Hepatocyte (in vitro differentiated cells): Measurements from ENCODE around the gene NPIPB2. TPM values are rescaled to one million over a fixed set of nuclear protein-coding genes. Genes with fewer than 3 reads are reported as not detected.
A peak's percentile ranks its signal among the peaks of the same experiment; 100 is the strongest.
"Not testable (repeated sequence)": the region's sequence is repeated elsewhere in the genome, so short reads cannot be mapped to it uniquely, and the experiment has no call there.

Experiments used
- DNase-seq: peaks from one replicate; pipeline ENCODE4 v3.0.0-alpha.2; 2016; ENCODE audit warnings: low spot score
- H2AFZ ChIP-seq: fragments of 200-600 bp; sonication (generic); 2 replicates; pipeline ENCODE4 v1.6.0; 2016; ENCODE audit warnings: antibody characterized with exemption, mild to moderate bottlenecking
- H3K27ac ChIP-seq: fragments of 200-600 bp; sonication (generic); 2 replicates; pipeline ENCODE4 v1.5.1; 2016; ENCODE audit warnings: mild to moderate bottlenecking
- H3K27me3 ChIP-seq: fragments of 200-600 bp; sonication (generic); 2 replicates; pipeline ENCODE4 v1.6.1; 2016
- H3K36me3 ChIP-seq: fragments of 200-600 bp; sonication (generic); replicated peaks from 2 replicates; pipeline ENCODE4 v1.5.1; 2016; ENCODE audit warnings: low read depth; ENCODE audit not compliant: insufficient read depth
- H3K4me1 ChIP-seq: fragments of 200-600 bp; sonication (generic); 2 replicates; pipeline ENCODE4 v1.5.1; 2016; ENCODE audit warnings: mild to moderate bottlenecking, moderate library complexity; ENCODE audit not compliant: insufficient read depth
- H3K4me2 ChIP-seq: fragments of 200-600 bp; sonication (generic); 2 replicates; pipeline ENCODE4 v1.6.0; 2016
- H3K4me3 ChIP-seq: fragments of 200-600 bp; sonication (generic); 2 replicates; pipeline ENCODE4 v1.5.1; 2016; ENCODE audit warnings: mild to moderate bottlenecking
- H3K79me2 ChIP-seq: fragments of 200-600 bp; sonication (generic); 2 replicates; pipeline ENCODE4 v1.6.0; 2017; ENCODE audit warnings: mild to moderate bottlenecking
- H3K9me2 ChIP-seq: fragments of 200-600 bp; sonication (generic); replicated peaks from 2 replicates; pipeline ENCODE4 v1.6.0; 2017; ENCODE audit warnings: mild to moderate bottlenecking; ENCODE audit not compliant: insufficient read depth
- H3K9me3 ChIP-seq: fragments of 200-600 bp; sonication (generic); 2 replicates; pipeline ENCODE4 v1.5.1; 2016; ENCODE audit warnings: low read depth, mild to moderate bottlenecking
- H4K20me1 ChIP-seq: fragments of 200-600 bp; sonication (generic); 2 replicates; pipeline ENCODE4 v1.6.0; 2016; ENCODE audit warnings: mild to moderate bottlenecking; ENCODE audit not compliant: insufficient read depth, poor library complexity, severe bottlenecking
- EZH2 ChIP-seq: fragments of 200-600 bp; sonication (generic); IDR thresholded peaks from 2 replicates; pipeline ENCODE4 v1.6.1; 2016; ENCODE audit warnings: antibody characterized with exemption, mild to moderate bottlenecking, borderline replicate concordance
- EZH2phosphoT487 ChIP-seq: fragments of 200-600 bp; sonication (generic); IDR thresholded peaks from one replicate; pipeline ENCODE4 v1.6.1; 2018; ENCODE audit warnings: antibody characterized with exemption, mild to moderate bottlenecking, low read depth, moderate library complexity; ENCODE audit not compliant: unreplicated experiment, severe bottlenecking
- WGBS: methylation state at CpG from one replicate; pipeline ENCODE4 v1.1.6; 2016; ENCODE audit warnings: low lambda C conversion rate; ENCODE audit errors: missing lambda C conversion rate; 5-methylcytosine and 5-hydroxymethylcytosine counted together
- polyA plus RNA-seq: library from polyadenylated mRNA; unstranded; fragments of >200 nt; fragmentation: Nextera tagmentation; extraction: Ambion mirVana; gene quantifications from 2 replicates; pipeline ENCODE4 v1.2.1, GENCODE V29; 2016
- total RNA-seq: library from RNA; depleted of rRNA; stranded (reverse); fragments of >200 nt; gene quantifications from 2 replicates; pipeline ENCODE4 v1.2.3, GENCODE V29; 2014
- TF ChIP-seq, protein P1 (sequence below): fragments of 200-600 bp; sonication (generic); IDR thresholded peaks from 2 replicates; pipeline ENCODE4 v1.5.1; 2016; ENCODE audit warnings: antibody characterized with exemption, mild to moderate bottlenecking; ENCODE audit not compliant: poor library complexity

The NPIPB2 gene
- total and polyA plus RNA-seq, 2 experiments from 2014 or later: 5.8 to 12.2 TPM

DNA sequence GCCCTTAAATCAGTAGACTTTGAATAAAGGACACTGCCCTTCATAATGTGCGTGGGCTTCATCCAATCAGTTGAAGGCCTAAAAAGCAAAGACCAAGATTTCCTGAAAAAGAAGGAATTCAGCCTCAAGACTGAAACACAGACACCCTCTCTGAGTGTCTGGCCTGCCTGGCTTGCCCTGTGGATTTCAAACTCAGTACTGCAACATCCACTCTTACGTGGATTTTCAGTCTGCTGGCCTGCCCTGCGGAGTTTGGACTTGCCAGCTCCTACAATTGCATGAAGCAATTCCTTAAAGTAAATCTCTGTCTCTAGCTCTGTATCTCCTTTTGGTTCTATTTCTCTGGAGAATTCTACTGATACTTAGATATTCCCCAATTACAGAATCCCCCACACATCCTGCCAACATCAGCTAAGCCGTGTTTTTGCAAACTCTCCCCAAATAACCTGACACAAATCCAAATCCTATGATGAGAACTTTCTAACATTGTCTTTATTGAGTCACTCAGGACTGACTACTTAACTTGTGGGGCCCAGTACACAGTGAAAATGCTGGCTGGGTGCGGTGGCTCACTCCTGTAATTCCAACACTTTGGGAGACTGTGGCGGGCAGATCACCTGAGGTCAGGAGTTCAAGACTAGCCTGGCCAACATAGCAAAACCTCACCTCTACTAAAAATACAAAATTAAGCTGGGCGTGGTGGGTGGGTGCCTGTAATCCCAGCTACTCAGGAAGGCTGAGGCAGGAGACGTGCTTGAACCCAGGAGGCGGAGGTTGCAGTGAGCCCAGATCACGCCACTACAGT lies 15.9 kb upstream of the NPIPB2 start:
- H4K20me1 ChIP-seq: no peaks in the 10 kb centered on the region
- TF ChIP-seq, protein P1, sequence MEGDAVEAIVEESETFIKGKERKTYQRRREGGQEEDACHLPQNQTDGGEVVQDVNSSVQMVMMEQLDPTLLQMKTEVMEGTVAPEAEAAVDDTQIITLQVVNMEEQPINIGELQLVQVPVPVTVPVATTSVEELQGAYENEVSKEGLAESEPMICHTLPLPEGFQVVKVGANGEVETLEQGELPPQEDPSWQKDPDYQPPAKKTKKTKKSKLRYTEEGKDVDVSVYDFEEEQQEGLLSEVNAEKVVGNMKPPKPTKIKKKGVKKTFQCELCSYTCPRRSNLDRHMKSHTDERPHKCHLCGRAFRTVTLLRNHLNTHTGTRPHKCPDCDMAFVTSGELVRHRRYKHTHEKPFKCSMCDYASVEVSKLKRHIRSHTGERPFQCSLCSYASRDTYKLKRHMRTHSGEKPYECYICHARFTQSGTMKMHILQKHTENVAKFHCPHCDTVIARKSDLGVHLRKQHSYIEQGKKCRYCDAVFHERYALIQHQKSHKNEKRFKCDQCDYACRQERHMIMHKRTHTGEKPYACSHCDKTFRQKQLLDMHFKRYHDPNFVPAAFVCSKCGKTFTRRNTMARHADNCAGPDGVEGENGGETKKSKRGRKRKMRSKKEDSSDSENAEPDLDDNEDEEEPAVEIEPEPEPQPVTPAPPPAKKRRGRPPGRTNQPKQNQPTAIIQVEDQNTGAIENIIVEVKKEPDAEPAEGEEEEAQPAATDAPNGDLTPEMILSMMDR: no peak
- TF ChIP-seq EZH2phosphoT487 (no peak), EZH2 (no peak)
- H3K9me3 ChIP-seq: no peaks in the 10 kb centered on the region
- H3K4me3 ChIP-seq: no peak overlapping the region
- no peaks in the 10 kb centered on the region for H3K27me3 ChIP-seq
- no peak overlapping the region for H3K27ac ChIP-seq
- no peaks in the 10 kb centered on the region for H3K79me2 ChIP-seq
- no peak overlapping the region for H2AFZ ChIP-seq
- no peak overlapping the region for H3K4me2 ChIP-seq
- no peaks in the 10 kb centered on the region for H3K36me3 ChIP-seq
- no peak for DNase-seq
- H3K4me1 ChIP-seq: no peaks in the 10 kb centered on the region
- no peaks in the 10 kb centered on the region for H3K9me2 ChIP-seq
- 95% methylated on average over 10 of the region's 10 CpGs for WGBS

DNA sequence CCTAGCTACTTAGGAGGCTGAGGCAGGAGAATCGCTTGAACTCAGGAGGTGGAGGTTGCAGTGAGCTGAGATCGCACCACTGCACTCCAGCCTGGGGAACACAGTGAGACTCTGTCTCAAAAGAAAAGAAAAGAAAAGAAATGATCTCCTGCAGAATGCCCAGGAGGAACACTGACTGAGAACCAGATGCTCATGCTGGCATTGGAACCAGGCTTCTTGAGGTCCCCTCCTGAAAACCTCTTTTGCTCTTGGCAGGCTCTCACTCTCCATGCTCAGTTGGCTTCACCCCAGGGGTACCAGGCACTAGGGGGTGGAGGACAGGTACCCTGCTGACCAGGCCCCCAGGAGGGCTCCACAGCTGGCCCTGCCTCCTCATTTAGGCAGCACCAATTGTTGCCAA lies 14.7 kb upstream of the NPIPB2 start:
- Histone ChIP-seq H2AFZ (no peak overlapping the region), H4K20me1 (no peaks in the 10 kb centered on the region), H3K9me3 (no peaks in the 10 kb centered on the region), H3K4me3 (no peak overlapping the region), H3K4me2 (no peak overlapping the region), H3K9me2 (no peaks in the 10 kb centered on the region), H3K79me2 (no peaks in the 10 kb centered on the region), H3K4me1 (no peaks in the 10 kb centered on the region), H3K27ac (no peak overlapping the region), H3K36me3 (no peaks in the 10 kb centered on the region), H3K27me3 (no peaks in the 10 kb centered on the region)
- DNase-seq: no peak
- WGBS: 100% methylated on average over 2 of the region's 2 CpGs
- TF ChIP-seq EZH2: no peak
- TF ChIP-seq EZH2phosphoT487: no peak
- TF ChIP-seq, protein P1: no peak

DNA sequence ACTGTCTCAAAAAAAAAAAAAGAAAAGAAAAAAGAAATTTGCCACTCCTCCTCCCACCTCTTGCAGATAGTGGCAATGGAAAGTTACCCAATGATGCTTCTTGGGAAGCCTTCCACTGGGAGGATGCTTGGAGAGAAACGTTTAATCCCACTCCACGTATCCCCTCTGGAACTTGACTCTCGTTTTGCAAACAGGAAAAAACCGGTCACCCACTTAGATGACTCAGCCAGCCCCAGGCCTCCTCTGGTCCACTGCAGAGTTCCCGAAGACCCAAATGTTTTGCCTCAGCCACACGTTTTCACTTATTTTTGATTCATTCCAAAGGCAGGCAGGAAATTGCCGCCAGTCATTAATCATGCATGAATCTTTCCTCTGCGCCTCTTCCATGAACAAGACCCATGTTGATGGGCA lies 13.9 kb upstream of the NPIPB2 start:
- Histone ChIP-seq H3K36me3 (no peaks in the 10 kb centered on the region), H3K9me2 (no peaks in the 10 kb centered on the region), H3K27me3 (no peaks in the 10 kb centered on the region), H3K4me3 (no peak overlapping the region), H4K20me1 (no peaks in the 10 kb centered on the region), H2AFZ (no peak overlapping the region), H3K4me2 (no peak overlapping the region), H3K79me2 (no peaks in the 10 kb centered on the region), H3K4me1 (peaks cover under 1% of the 10 kb centered on the region), H3K27ac (no peak overlapping the region), H3K9me3 (no peaks in the 10 kb centered on the region)
- DNase-seq: peak; percentile 32
- 53% methylated on average over 8 of the region's 8 CpGs for WGBS
- TF ChIP-seq, protein P1: no peak
- TF ChIP-seq EZH2phosphoT487 (no peak), EZH2 (no peak)

DNA sequence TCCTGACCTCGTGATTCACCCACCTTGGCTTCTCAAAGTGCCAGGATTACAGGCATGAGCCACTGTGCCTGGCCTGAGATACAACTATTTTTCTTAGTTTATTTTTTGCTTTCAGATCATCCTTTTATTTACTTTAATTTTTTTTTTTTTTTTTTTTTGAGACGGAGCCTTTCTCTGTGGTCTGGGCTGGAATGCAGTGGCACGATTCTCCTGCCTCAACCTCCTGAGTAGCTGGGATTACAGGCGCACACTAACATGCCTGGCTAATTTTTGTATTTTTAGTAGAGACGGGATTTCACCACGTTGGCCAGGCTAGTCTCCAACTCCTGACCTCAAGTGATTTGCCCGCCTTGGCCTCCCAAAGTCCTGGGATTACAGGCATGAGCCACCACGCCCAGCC lies 11.7 kb upstream of the NPIPB2 start:
- H3K79me2 ChIP-seq, H3K4me1 ChIP-seq, H3K9me2 ChIP-seq, H3K4me3 ChIP-seq, H3K36me3 ChIP-seq, H3K27ac ChIP-seq, H4K20me1 ChIP-seq, H3K27me3 ChIP-seq, H2AFZ ChIP-seq, H3K4me2 ChIP-seq, DNase-seq, H3K9me3 ChIP-seq: not testable (repeated sequence)
- whole genome bisulfite sequencing: 88% methylated on average over 8 of the region's 8 CpGs
